ENCODE results near the gene PLK1.
"Not testable (repeated sequence)": the region's sequence is repeated elsewhere in the genome, so short reads cannot be mapped to it uniquely, and the experiment has no call there.

The PLK1 gene

DNA sequence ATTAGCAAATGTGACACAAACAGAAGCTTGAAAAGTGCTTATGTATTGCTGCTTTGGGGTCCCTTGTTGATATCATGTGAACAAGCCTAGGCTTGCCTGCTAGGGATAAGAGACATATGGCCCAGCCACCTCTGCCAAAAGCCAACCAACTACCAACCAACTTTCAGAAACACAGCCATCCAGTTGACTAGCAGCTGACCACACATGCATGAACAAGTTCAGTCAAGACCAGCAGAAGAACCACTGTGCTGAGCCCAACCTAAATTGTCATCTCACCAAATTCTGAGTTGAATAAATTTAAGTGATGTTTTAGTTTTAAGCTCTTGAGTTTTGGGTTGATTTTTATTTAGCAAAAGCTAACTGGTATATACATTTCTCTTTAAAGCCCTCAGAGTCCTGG, 30.8 kb downstream of the PLK1 start:
- TF ChIP-seq, protein P1, sequence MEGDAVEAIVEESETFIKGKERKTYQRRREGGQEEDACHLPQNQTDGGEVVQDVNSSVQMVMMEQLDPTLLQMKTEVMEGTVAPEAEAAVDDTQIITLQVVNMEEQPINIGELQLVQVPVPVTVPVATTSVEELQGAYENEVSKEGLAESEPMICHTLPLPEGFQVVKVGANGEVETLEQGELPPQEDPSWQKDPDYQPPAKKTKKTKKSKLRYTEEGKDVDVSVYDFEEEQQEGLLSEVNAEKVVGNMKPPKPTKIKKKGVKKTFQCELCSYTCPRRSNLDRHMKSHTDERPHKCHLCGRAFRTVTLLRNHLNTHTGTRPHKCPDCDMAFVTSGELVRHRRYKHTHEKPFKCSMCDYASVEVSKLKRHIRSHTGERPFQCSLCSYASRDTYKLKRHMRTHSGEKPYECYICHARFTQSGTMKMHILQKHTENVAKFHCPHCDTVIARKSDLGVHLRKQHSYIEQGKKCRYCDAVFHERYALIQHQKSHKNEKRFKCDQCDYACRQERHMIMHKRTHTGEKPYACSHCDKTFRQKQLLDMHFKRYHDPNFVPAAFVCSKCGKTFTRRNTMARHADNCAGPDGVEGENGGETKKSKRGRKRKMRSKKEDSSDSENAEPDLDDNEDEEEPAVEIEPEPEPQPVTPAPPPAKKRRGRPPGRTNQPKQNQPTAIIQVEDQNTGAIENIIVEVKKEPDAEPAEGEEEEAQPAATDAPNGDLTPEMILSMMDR (IDR thresholded peaks at IDR 0.05; ENCODE audit: low read depth, low read length, missing control alignments), result no peak
- no peak overlapping the region for H3K4me3 ChIP-seq (replicated peaks; ENCODE audit: low read depth, low read length)
- DNase-seq (ENCODE audit: extremely low read depth, low read depth), result no peak

DNA sequence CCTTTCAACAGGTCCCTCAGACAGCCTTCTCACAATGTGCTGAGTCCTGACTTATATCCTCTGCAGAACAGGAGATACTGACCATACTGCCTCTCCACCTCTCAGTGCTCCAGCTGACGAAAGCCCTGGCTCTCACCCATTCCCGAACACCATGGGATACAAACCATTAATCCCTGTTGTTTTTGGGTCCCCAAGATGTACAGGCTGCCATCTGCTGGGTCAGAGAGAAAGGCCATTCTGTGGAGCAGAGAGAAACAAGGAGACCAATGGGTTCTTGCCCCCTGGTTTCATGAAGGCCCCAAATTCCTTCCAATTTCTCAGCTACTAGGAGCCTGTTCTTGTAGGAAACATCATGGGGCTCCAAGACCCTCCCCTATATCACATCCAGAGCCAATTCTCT, 31.3 kb downstream of the PLK1 start:
- no peak overlapping the region for H3K4me3 ChIP-seq (replicated peaks; ENCODE audit: low read depth, low read length)
- TF ChIP-seq, protein P1 (IDR thresholded peaks at IDR 0.05; ENCODE audit: low read depth, low read length, missing control alignments), result no peak
- no peak for DNase-seq (ENCODE audit: extremely low read depth, low read depth)

DNA sequence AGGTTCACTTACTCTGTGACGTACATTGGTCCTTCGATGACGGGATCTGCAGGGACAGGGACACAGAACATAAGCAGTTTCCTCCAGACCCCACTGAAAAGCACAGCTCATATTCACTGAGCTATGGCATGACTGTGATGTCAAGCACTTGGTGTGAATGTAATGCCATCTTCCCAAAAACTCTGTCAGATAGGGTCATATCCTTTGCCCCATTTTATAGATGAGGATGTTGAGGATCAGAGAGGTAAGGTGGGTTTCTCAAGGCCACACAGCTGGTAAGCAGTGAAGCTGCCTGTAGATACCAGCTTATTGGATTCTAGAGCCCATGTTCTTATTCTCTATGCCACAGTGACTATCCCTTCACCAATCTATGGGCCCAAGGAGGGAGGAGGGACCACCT, 31.8 kb downstream of the PLK1 start:
- TF ChIP-seq, protein P1 (IDR thresholded peaks at IDR 0.05; ENCODE audit: low read depth, low read length, missing control alignments), result no peak
- H3K4me3 ChIP-seq (replicated peaks; ENCODE audit: low read depth, low read length), result no peak overlapping the region
- DNase-seq (ENCODE audit: extremely low read depth, low read depth), result no peak

DNA sequence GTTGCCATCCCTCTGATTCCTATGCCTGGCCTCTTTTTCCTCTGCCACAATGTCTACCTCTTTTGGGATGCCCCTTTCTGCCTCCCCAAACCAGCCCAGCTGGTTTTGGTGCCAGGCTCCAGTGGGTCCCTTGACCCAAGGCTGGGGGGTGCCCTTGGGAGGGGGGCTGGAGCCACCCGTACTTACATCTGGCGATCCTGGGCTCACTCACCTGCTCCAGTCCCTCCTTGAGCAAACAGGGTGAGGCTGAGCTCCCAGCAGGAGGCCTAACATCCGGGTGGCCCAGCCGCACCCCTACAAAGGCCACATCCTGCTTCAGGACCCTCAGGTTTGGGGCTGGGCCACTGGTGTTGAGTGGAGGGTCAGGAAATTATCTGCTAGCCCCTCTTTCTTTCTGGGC, 33.1 kb downstream of the PLK1 start:
- TF ChIP-seq, protein P1 (IDR thresholded peaks at IDR 0.05; ENCODE audit: low read depth, low read length, missing control alignments), result no peak
- DNase-seq (ENCODE audit: extremely low read depth, low read depth), result no peak
- no peak overlapping the region for H3K4me3 ChIP-seq (replicated peaks; ENCODE audit: low read depth, low read length)

DNA sequence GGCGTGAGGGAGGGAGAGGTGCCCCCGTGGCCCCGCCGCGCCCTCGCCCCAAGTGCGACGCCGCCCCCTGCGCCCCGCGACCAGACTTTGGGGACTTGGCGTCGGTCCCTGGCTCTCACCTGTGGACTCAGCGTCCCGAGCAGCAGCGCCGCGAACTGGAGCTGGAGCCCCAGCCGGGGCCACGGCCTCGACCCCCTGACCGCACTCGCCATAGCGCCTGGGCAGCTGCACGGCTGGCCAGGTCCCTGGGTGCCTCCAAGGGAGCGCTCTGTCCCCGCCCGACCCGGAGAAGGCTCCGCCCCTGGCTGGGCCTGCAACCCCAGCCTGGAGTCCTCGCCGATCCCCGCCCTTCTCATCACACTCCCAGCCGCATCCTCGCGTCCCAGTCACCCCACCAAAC, 34.3 kb downstream of the PLK1 start, which contains the start of gene ERN2:
ERN2 (minus strand) TSS at position 247 of the 400 bp plus-strand sequence; CDS start at position 212, 35 bp downstream.
- TF ChIP-seq, protein P1 (IDR thresholded peaks at IDR 0.05; ENCODE audit: low read depth, low read length, missing control alignments), result no peak
- DNase-seq (ENCODE audit: extremely low read depth, low read depth), result no peak
- H3K4me3 ChIP-seq (replicated peaks; ENCODE audit: low read depth, low read length), result no peak within 1 kb of the TSS

DNA sequence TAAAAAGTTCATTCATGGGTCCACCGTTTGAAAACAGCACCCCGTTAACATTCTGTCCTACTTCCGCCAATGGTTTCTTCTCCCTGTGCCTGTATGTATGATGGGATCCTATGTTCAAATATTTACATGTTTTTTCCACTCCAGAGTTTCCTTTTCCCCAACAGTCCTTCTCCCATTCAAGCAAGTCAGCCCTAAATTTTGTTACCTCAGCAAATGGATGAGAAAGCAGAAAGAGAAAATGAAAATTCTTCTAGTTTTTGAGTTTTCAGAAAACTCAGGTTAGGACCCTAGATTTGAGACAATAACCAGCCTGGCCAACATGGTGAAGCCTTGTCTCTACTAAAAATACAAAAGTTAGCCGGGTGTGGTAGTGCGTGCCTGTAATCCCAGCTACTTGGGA, 37.8 kb downstream of the PLK1 start:
- TF ChIP-seq, protein P1 (IDR thresholded peaks at IDR 0.05; ENCODE audit: low read depth, low read length, missing control alignments), result no peak
- H3K4me3 ChIP-seq (replicated peaks; ENCODE audit: low read depth, low read length), result no peak overlapping the region
- DNase-seq (ENCODE audit: extremely low read depth, low read depth), result no peak

DNA sequence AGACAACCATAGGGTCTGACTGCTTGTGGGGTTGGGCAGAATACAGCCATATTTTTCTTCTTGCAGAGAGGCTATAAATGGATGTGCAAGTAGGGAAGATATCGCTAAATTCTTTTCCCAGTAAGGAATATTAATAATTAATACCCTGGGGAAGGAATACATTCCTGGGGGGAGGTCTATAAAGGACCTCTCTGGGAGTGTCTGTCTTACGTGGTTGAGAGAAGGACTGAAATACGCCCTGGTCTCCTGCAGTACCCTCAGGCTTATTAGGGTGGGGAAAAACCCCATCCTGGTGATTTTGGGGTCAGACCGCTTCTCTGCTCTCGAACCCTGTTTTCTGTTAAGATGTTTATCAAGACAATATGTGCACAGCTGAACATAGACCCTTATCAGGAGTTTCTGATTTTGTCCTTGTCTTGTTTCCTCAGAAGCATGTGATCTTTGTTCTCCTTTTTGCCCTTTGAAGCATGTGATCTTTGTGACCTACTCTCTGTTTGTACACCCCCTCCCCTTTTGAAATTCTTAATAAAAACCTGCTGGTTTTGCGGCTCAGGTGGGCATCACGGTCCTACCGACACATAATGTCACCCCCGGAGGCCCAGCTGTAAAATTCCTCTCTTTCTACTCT, 44.0 kb downstream of the PLK1 start:
- H3K4me3 ChIP-seq (replicated peaks; ENCODE audit: low read depth, low read length); DNase-seq (ENCODE audit: extremely low read depth, low read depth): not testable (repeated sequence)

Measured in HFF-Myc (cell line).